GM12864 (cell line): ENCODE data around the gene LNX2.

Source experiments
- DNase-seq: peaks from one replicate; pipeline ENCODE4 v3.0.0-alpha.2; 2011; ENCODE audit warnings: low read depth
- H3K4me3 ChIP-seq: 2 replicates; pipeline ENCODE4 v1.5.1; 2011; ENCODE audit warnings: mild to moderate bottlenecking, low read depth, low read length, control low read depth
- TF ChIP-seq, protein P1 (sequence below): IDR thresholded peaks from 2 replicates; pipeline ENCODE4 v1.5.1; 2011; ENCODE audit warnings: low read depth, mild to moderate bottlenecking, moderate library complexity, low read length, control low read depth, inconsistent platforms; ENCODE audit errors: missing control alignments

Gene LNX2

DNA sequence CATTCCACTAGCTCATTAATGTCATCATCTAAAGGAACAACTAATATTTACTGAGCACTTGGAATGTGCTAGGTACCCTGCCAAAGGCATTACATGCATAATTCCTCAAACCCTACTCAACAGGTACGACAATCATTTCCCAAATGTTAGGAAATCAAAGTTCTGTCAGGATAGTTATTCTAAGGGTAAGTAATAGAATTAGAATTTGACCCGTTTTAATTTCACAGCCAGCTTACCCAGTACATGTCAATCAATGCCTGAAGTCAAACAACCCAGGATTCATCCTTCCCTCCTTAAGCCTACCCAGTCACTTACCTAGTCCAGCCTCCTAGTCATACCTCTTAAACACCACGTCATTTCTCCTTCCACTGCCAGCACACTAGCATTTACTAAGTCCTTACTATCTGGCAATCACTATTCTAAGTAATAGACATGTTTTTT, 2.4 kb downstream of the LNX2 start:
- no peak overlapping the region for H3K4me3 ChIP-seq
- TF ChIP-seq, protein P1, sequence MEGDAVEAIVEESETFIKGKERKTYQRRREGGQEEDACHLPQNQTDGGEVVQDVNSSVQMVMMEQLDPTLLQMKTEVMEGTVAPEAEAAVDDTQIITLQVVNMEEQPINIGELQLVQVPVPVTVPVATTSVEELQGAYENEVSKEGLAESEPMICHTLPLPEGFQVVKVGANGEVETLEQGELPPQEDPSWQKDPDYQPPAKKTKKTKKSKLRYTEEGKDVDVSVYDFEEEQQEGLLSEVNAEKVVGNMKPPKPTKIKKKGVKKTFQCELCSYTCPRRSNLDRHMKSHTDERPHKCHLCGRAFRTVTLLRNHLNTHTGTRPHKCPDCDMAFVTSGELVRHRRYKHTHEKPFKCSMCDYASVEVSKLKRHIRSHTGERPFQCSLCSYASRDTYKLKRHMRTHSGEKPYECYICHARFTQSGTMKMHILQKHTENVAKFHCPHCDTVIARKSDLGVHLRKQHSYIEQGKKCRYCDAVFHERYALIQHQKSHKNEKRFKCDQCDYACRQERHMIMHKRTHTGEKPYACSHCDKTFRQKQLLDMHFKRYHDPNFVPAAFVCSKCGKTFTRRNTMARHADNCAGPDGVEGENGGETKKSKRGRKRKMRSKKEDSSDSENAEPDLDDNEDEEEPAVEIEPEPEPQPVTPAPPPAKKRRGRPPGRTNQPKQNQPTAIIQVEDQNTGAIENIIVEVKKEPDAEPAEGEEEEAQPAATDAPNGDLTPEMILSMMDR: no peak
- DNase-seq: no peak

DNA sequence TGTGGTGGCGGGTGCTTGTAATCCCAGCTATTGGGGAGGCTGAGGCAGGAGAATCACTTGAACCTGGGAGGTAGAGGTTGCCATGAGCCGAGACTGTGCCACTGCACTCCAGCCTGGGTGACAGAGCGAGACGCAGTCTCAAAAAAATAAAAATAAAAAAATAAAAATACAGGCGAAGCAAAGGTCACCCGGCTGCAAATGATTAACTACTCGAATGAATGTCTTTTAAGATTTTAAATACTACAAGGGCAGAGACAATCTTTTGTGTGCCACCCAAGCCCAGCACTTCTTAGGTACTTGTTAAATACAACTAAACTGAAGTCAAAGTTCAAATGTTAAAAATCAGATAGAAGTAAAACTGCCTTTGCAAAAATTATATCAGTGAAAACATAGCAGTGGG, 6.7 kb downstream of the LNX2 start:
- TF ChIP-seq, protein P1: no peak
- no peak for DNase-seq
- no peak overlapping the region for H3K4me3 ChIP-seq

DNA sequence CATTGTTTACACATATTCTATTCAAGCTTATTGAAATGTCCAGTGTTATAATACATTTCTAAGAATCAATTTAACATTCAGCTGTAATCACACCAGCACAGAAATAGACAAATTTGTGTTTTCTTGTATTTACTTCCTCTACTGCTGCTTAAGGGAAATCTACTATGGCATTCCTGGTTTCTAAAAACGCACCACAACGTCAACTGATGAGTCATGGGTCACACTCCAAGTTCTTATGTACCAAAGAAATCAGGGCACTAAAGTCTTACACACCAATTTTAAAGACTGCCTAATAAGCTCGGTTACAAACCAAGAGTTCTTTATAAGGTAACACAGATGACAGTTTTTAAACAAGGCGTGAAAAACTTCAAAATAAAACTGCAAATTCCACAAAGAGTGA, 13.2 kb downstream of the LNX2 start:
- no peak overlapping the region for H3K4me3 ChIP-seq
- TF ChIP-seq, protein P1: no peak
- no peak for DNase-seq

DNA sequence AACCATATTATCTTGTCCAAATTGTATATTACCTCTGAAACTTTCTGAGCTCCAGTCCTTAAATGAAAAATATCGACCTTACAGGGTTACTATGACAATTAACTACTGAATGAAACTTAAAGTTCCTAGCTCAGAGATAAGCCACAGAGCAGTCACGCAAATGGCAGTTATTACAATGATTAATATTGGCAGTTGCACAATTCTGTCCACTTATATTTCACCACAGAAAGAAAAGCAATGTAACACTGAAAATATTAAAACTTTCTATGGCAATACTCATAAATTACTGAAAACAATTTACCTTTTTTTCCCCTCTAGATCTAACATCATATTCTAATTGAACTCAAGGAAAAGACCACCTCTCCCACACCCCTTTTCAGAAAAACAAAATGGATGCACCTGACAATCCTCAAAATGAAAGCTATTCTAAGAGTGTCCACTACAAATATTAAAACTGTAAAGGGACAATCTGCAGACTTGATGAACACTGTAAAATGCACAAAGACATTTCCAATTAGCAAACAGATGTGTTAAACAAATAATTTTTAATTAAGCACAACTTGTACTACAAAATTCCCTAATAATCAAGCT, 14.6 kb downstream of the LNX2 start:
- TF ChIP-seq, protein P1: no peak
- no peak for DNase-seq

DNA sequence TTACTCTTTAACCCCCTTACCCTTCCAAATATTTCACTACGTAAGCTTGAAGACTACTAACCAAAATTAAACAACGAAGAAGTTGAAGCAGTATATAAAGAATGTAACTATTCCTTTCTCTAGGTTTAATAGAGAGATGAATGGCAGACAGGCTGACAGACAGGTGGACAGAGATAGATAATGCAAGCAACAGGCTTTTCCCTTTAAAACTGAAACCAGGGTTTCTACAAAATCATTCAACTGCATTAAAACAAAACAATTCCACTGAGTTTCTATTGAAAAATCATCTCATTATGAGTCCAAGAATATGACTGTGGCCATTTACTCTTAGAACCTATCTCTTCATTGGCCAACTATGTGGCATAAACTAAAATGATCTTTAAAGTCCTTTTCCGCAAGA, 15.2 kb downstream of the LNX2 start:
- no peak for DNase-seq
- TF ChIP-seq, protein P1: no peak
- no peak overlapping the region for H3K4me3 ChIP-seq

More for the DNA sequence above, 14.6 kb downstream of the LNX2 start:
- no peak overlapping the region for H3K4me3 ChIP-seq

DNA sequence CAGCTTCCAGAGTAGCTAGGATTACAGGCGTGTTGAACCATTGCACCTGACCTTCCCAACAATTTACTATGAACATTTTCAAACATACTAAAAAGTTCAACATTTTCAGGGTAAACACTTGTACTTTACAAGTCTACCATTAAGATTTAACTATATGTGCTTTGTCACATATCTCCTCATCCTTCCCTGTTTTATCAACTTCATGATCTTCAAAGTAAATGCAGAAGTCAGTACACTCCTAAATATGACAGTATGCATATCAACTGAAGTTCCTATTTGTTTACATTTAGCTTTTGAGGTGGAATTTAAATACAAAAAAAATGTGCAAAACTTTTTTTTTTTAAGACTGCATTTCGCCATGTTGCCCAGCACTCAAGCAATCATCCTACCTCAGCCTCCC, 18.5 kb downstream of the LNX2 start:
- DNase-seq: no peak
- TF ChIP-seq, protein P1: no peak
- H3K4me3 ChIP-seq: no peak overlapping the region

DNA sequence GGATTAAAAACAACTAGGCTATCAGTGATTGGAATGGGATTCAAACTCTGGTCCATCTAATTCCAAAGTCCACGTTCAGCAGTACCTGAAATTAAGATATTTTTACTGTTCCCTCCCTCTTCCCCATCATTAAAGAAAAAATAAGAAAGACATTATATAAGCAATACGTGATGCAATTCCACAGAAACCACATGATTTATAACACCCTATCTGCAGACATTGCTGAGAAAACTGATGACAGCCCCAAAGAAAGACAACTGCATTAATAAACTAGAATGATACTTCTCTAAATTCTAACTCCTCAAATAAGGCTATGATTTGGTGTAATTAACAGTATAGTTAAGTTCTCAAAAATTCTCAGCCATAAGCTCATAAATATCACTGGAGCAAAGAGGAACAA, 19.1 kb downstream of the LNX2 start:
- DNase-seq: no peak
- no peak overlapping the region for H3K4me3 ChIP-seq
- TF ChIP-seq, protein P1: no peak
